ENCODE measurements around the gene APOO.

The APOO gene

DNA sequence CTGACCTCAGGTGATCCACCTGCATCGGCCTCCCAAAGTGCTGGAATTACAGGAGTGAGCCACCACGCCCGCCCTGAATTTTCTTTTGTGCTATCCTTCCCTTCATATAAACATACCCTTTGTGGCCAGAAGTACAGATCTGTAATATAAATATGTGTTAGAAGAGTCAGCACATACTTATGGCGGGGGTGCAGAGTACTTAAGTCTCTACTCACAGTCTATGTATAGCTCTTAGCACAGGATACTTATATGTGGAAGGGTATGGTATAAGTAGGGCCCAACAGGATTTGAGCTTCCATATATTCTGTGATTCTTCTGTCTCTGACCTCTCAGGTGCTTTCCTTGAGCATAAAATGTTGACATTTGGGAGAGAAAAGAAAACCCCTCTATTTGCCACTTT, 18.3 kb upstream of the APOO start:
- H3K27ac ChIP-seq, result no peak overlapping the region
- TF ChIP-seq, protein P1, sequence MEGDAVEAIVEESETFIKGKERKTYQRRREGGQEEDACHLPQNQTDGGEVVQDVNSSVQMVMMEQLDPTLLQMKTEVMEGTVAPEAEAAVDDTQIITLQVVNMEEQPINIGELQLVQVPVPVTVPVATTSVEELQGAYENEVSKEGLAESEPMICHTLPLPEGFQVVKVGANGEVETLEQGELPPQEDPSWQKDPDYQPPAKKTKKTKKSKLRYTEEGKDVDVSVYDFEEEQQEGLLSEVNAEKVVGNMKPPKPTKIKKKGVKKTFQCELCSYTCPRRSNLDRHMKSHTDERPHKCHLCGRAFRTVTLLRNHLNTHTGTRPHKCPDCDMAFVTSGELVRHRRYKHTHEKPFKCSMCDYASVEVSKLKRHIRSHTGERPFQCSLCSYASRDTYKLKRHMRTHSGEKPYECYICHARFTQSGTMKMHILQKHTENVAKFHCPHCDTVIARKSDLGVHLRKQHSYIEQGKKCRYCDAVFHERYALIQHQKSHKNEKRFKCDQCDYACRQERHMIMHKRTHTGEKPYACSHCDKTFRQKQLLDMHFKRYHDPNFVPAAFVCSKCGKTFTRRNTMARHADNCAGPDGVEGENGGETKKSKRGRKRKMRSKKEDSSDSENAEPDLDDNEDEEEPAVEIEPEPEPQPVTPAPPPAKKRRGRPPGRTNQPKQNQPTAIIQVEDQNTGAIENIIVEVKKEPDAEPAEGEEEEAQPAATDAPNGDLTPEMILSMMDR (conservative IDR thresholded peaks at IDR 0.05), result no peak
- TF ChIP-seq ZFX (IDR thresholded peaks at IDR 0.05), result no peak

DNA sequence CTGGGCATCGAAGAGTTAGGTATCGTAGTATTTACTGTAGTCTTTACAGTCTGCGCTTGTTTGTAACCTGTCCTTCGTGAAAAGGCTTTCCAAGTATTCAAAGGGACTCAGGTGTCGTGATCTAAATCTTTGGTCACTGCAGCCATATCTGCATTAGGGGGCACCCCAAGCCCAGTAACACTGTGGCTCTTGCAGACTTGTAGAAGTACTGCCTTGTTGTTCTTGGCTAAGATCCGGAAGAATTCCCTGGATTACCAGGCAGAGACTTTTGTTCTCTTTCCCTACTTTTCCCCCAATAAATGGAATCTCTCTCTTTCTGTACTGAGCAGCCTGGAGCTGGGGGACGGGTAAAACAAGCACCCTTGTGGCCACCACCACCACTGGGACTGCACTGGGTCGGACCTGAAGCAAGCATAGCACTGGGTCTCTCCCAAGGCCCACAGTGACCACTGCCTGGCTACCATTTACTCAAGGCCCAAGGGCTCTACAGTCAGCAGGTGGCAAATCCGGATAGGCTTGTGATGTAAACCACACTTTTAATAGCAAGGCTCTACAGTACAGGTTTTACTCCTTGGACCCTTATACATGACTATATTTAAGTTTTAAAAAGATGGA, 12.1 kb upstream of the APOO start:
- TF ChIP-seq ZFX (IDR thresholded peaks at IDR 0.05), result no peak
- TF ChIP-seq, protein P1 (conservative IDR thresholded peaks at IDR 0.05), result peak; percentile 31
- no peak overlapping the region for H3K27ac ChIP-seq

DNA sequence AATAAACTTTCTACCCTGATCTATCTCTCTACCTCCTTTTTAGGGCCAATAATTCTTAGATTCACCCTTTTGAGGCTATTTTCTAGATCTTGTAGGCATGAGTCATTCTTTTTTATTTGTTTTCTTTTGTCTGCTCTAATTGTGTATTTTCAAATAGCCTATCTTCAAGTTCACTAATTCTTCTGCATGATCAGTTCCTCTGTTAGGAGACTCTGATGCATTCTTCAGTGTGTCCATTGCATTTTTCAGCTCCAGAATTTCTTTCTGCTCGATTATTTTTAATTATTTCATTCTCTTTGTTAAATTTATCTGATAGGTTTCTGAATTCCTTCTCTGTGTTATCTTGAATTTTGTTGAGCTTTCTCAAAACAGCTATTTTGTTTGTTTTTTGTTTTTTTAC, 11.4 kb upstream of the APOO start:
- no peak overlapping the region for H3K27ac ChIP-seq
- no peak for TF ChIP-seq ZFX (IDR thresholded peaks at IDR 0.05)
- TF ChIP-seq, protein P1 (conservative IDR thresholded peaks at IDR 0.05), result no peak

DNA sequence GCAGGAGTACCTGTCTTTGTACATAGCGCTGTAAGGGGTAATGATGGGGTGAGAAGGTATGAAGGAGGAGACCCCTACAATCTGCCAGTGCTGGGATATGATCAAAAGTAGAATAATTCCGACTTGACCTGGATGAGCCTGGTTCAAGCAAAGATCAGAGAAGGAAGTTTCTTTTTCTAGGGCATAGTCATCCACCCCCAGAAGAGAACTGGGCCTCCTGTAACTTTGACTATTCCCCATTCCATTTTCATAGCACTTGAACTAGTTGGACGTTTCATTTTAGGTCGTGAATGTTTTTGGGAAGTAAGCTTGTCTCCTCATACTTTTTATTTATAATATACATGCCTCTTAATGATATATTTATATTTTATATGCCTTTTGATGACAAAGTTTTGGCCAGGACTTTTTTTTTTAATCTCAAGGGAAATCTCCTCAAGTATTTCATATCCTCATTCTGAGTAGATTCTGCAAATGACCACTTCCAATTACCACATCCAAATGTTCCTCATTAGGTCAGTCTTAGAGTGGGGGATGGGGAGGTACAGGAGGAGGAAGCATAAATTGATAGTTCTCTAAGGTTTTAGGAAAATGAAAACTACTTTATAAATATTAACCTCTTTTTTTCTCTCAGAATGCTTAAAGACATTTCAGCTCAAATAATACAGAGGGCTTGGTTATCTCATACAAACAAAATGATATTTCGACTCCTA, 3.5 kb upstream of the APOO start:
- TF ChIP-seq ZFX (IDR thresholded peaks at IDR 0.05), result no peak
- TF ChIP-seq, protein P1 (conservative IDR thresholded peaks at IDR 0.05), result no peak
- H3K27ac ChIP-seq, result no peak overlapping the region

DNA sequence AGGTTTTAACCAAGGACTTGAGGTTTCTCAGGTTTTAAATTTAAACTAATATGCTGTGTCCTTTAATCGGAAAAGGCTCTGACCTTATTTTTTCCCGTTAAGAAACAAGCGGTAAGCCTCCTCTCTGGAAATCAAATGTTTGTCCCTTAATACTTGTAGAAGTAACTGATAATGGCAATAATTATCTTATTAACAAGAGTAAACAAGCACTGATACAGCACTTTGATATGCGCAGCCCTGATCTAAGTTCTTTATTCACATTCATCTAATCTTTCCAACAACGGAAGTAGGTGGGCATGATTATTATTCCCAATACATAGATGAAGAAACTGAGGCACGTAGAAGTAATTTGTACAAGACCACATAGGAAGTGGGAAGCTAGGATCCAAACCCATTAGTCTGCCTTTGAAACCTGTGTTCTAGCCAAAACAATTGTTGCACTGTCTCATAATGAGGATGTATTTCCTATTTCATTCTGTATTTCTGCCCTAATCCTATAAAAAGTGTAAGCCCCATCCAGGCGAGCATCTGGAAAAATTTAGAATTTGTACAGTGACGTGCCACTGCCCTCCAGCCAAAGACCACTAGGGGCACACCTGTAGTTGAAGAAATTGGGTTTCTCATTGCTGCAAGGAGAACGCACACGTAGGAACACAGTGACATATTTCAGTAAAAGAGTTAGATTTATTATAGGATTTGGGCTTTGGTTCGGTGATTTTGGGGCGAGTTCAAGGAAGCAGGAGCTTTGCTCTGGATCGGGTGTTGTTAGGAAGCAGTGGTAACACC, 674 bp upstream of the APOO start:
- H3K27ac ChIP-seq, result peak overlapping the region; percentile 94
- TF ChIP-seq, protein P1 (conservative IDR thresholded peaks at IDR 0.05), result peak; percentile 66
- no peak for TF ChIP-seq ZFX (IDR thresholded peaks at IDR 0.05)

DNA sequence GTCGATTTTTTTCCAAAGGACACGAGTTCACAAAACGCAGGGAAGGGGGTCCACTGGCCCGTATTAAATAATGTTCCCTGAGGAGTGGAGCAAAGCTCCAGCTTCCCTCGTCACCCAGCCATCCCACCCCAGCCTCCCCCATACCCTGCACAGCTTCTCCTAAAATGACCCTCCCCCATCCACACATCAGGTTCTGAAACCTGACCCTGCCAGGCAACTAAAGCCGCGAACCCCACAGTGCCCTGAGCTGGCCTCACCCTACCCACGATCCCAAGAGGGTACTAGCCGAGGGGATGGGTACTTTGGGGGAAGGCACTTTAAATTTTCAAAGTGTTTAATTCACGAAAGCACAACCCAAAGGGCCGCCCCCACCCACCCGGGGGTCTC, 634 bp downstream of the APOO start:
- H3K27ac ChIP-seq, result peak overlapping the region; percentile 94
- no peak for TF ChIP-seq ZFX (IDR thresholded peaks at IDR 0.05)
- TF ChIP-seq, protein P1 (conservative IDR thresholded peaks at IDR 0.05), result no peak

DNA sequence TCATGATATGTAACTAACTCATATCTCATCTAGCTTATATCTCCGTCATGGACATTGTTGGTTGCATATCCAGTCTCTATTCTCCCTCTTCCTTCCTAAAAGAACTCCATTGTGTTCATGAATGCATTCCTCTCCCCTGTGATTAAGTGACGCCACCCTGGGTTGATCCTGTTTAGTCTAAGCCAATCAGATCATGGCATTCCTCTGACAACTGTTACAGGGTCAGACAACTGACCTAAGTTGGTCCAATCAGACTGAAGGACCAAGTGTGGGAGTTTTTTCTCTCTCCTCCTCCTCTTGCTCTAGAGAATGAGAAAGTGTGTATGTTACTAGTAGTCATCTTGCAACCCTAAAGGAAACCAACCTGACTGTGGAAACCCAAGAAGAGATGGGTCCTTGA, 3.6 kb downstream of the APOO start:
- no peak overlapping the region for H3K27ac ChIP-seq
- TF ChIP-seq, protein P1 (conservative IDR thresholded peaks at IDR 0.05), result no peak
- no peak for TF ChIP-seq ZFX (IDR thresholded peaks at IDR 0.05)
